DND-41 (cell line): ENCODE results near the gene TGM2.

ENCODE experiments used
- ATAC-seq: fragments of 200-7000 bp; cut with Tn5 transposase; 3 replicates; pipeline ENCODE4 v1.9.1; 2021; ENCODE audit warnings: low read depth; ENCODE audit not compliant: insufficient read depth
- DNase-seq: peaks from one replicate; pipeline ENCODE4 v3.0.0-alpha.2; 2020
- H2AFZ ChIP-seq: 2 replicates; pipeline ENCODE4 v1.6.0; 2012; ENCODE audit warnings: low read depth, low read length
- H3K27ac ChIP-seq: 2 replicates; pipeline ENCODE4 v1.5.1; 2012; ENCODE audit warnings: low read length, inconsistent platforms
- H3K27me3 ChIP-seq: fragments of 200-600 bp; sonication (generic); 2 replicates; pipeline ENCODE4 v1.6.0; 2012; ENCODE audit warnings: low read length, mild to moderate bottlenecking, inconsistent platforms; ENCODE audit not compliant: insufficient read depth, poor library complexity
- H3K36me3 ChIP-seq: 2 replicates; pipeline ENCODE4 v1.5.1; 2012; ENCODE audit warnings: low read length, inconsistent platforms; ENCODE audit not compliant: insufficient read depth
- H3K4me1 ChIP-seq: 2 replicates; pipeline ENCODE4 v1.5.1; 2012; ENCODE audit warnings: mild to moderate bottlenecking, low read length; ENCODE audit not compliant: insufficient read depth
- H3K4me2 ChIP-seq: 2 replicates; pipeline ENCODE4 v1.6.0; 2012; ENCODE audit warnings: mild to moderate bottlenecking, moderate library complexity, low read length, inconsistent platforms; ENCODE audit not compliant: insufficient read depth
- H3K4me3 ChIP-seq, 2 experiments: fragments of 200-600 bp in 1 of 2; shearing (Covaris generic) in 1 of 2; 2 replicates each; pipeline ENCODE4 v1.5.1; 2012 to 2016; ENCODE audit warnings: inconsistent platforms in 2 of 2, low read length in 2 of 2, mild to moderate bottlenecking in 2 of 2, low read depth in 1 of 2, moderate library complexity in 1 of 2
- H3K79me2 ChIP-seq: 2 replicates; pipeline ENCODE4 v1.6.0; 2012; ENCODE audit warnings: low read length, inconsistent platforms; ENCODE audit not compliant: insufficient read depth
- H3K9ac ChIP-seq: 2 replicates; pipeline ENCODE4 v1.6.0; 2012; ENCODE audit warnings: low read depth, mild to moderate bottlenecking, inconsistent platforms, low read length, moderate library complexity
- H3K9me3 ChIP-seq: 2 replicates; pipeline ENCODE4 v1.5.1; 2012; ENCODE audit warnings: low read length, moderate library complexity, mild to moderate bottlenecking, inconsistent platforms; ENCODE audit not compliant: insufficient read depth, severe bottlenecking
- H4K20me1 ChIP-seq: 2 replicates; pipeline ENCODE4 v1.6.0; 2012; ENCODE audit warnings: low read length; ENCODE audit not compliant: insufficient read depth
- EZH2 ChIP-seq: IDR thresholded peaks from 3 replicates; pipeline ENCODE4 v1.6.1; 2012; ENCODE audit warnings: borderline replicate concordance, low read depth, mild to moderate bottlenecking, moderate library complexity, low read length, inconsistent platforms; ENCODE audit not compliant: severe bottlenecking
- TF ChIP-seq, protein P1 (sequence below): IDR thresholded peaks from 2 replicates; pipeline ENCODE4 v1.5.1; 2012; ENCODE audit warnings: borderline replicate concordance, low read length, moderate library complexity, mild to moderate bottlenecking; ENCODE audit not compliant: poor library complexity, severe bottlenecking; ENCODE audit errors: extremely low read depth

TGM2 gene

DNA sequence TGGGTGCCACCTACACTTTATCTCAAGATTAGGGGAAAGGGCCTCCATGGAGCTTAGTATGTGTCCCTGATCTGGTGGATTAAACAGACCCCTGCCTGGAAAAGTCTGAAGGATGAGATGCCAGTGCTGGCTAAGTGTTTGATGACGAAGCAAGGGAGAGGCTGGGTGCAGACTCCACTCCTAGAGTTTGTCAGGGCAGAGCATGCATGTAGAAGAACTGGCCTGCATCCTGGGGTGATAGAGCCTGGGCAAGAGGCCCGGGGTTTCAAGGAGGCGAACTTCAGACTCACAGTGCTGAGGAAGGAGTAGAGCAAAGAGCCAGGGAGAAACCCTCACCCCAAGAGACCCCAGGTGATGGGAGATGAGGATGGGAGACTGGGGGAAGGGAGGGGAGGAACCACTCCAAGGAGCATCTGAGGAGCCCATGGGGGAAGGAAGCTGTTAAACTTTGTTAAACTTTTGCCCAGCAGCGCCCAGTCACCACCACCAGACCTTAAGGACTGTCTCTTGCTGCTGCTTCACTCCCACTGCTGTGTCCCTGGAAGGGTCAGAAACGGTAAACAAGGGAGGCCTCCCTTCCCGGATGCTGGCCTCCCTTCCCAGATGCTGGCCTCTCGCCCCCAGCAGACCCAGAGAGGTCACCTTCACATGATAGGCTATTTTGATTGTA, 69.9 kb downstream of the TGM2 start:
- Histone ChIP-seq H3K27me3 (no peaks in the 10 kb centered on the region), H3K4me1 (peaks cover 15% of the 10 kb centered on the region), H3K4me3 (no peak overlapping the region), H3K9ac (no peak overlapping the region), H3K9me3 (no peaks in the 10 kb centered on the region), H3K27ac (no peak overlapping the region), H3K4me2 (no peak overlapping the region), H3K79me2 (no peaks in the 10 kb centered on the region), H2AFZ (no peak overlapping the region), H4K20me1 (no peaks in the 10 kb centered on the region; the same call in 1 of the 2 replicates), H3K36me3 (peaks cover 17% of the 10 kb centered on the region)
- DNase-seq (no peak), ATAC-seq (no peak)
- TF ChIP-seq, protein P1, sequence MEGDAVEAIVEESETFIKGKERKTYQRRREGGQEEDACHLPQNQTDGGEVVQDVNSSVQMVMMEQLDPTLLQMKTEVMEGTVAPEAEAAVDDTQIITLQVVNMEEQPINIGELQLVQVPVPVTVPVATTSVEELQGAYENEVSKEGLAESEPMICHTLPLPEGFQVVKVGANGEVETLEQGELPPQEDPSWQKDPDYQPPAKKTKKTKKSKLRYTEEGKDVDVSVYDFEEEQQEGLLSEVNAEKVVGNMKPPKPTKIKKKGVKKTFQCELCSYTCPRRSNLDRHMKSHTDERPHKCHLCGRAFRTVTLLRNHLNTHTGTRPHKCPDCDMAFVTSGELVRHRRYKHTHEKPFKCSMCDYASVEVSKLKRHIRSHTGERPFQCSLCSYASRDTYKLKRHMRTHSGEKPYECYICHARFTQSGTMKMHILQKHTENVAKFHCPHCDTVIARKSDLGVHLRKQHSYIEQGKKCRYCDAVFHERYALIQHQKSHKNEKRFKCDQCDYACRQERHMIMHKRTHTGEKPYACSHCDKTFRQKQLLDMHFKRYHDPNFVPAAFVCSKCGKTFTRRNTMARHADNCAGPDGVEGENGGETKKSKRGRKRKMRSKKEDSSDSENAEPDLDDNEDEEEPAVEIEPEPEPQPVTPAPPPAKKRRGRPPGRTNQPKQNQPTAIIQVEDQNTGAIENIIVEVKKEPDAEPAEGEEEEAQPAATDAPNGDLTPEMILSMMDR, result no peak
- no peak for TF ChIP-seq EZH2

GRCh38 chr20:38094373-38094891, 70.6 kb downstream of the TGM2 start:
- TF ChIP-seq, protein P1, result no peak
- TF ChIP-seq EZH2, result no peak
- Histone ChIP-seq H3K27ac (no peak overlapping the region), H3K9me3 (no peaks in the 10 kb centered on the region), H3K27me3 (no peaks in the 10 kb centered on the region), H4K20me1 (no peaks in the 10 kb centered on the region; the same call in 1 of the 2 replicates), H3K79me2 (no peaks in the 10 kb centered on the region), H3K36me3 (peaks cover 24% of the 10 kb centered on the region), H3K4me2 (no peak overlapping the region), H3K4me1 (peaks cover 15% of the 10 kb centered on the region), H3K4me3 (no peak overlapping the region), H2AFZ (no peak overlapping the region), H3K9ac (no peak overlapping the region)
- DNase-seq, result peak; percentile 32
- ATAC-seq, result peak; percentile 79

GRCh38 chr20:38093641-38094077, 71.4 kb downstream of the TGM2 start:
- peaks cover 3% of the 10 kb centered on the region; the same call in 1 of the 2 replicates for H4K20me1 ChIP-seq
- no peak overlapping the region for H3K4me2 ChIP-seq
- DNase-seq, result no peak
- H3K4me1 ChIP-seq, result peaks cover 15% of the 10 kb centered on the region
- H3K9me3 ChIP-seq, result no peaks in the 10 kb centered on the region
- H3K36me3 ChIP-seq, result peaks cover 31% of the 10 kb centered on the region
- TF ChIP-seq EZH2, result no peak
- TF ChIP-seq, protein P1, result no peak
- no peak overlapping the region for H3K27ac ChIP-seq
- H2AFZ ChIP-seq, result no peak overlapping the region
- 0 out of 3 replicates have a peak, but pooled peaks have one; percentile 19 for ATAC-seq
- no peak overlapping the region for H3K4me3 ChIP-seq
- H3K27me3 ChIP-seq, result no peaks in the 10 kb centered on the region
- H3K9ac ChIP-seq, result no peak overlapping the region
- no peaks in the 10 kb centered on the region for H3K79me2 ChIP-seq

- peaks cover 39% of the 10 kb centered on the region for H3K36me3 ChIP-seq
- TF ChIP-seq, protein P1, result no peak
- no peak for TF ChIP-seq EZH2
Measured at GRCh38 chr20:38092915-38093314, 72.2 kb downstream of the TGM2 start.

More at GRCh38 chr20:38092915-38093314, 72.2 kb downstream of the TGM2 start:
- no peaks in the 10 kb centered on the region for H3K79me2 ChIP-seq
- H3K4me3 ChIP-seq, result no peak overlapping the region
- ATAC-seq (no peak), DNase-seq (no peak)
- H3K9ac ChIP-seq, result no peak overlapping the region
- no peak overlapping the region for H2AFZ ChIP-seq
- peaks cover 15% of the 10 kb centered on the region for H3K4me1 ChIP-seq
- no peaks in the 10 kb centered on the region for H3K9me3 ChIP-seq
- peaks cover 3% of the 10 kb centered on the region; the same call in 1 of the 2 replicates for H4K20me1 ChIP-seq
- no peak overlapping the region for H3K27ac ChIP-seq
- no peaks in the 10 kb centered on the region for H3K27me3 ChIP-seq
- H3K4me2 ChIP-seq, result no peak overlapping the region
